SK-N-SH treated with all-trans-retinoic acid at 6 μM for 48 hours (cell line): ENCODE data around the gene UBQLN3.

Source experiments
- ARNTL ChIP-seq: fragments of 450-650 bp; formaldehyde crosslinking; IDR thresholded peaks from 2 replicates; pipeline ENCODE4 v1.5.0; 2020; ENCODE audit warnings: low read depth, mild to moderate bottlenecking, moderate library complexity, borderline replicate concordance
- BACH2 ChIP-seq: fragments of 250-450 bp; sonication (Bioruptor Pico); IDR thresholded peaks from 2 replicates; pipeline ENCODE4 v1.9.0; 2021; ENCODE audit warnings: mild to moderate bottlenecking, borderline replicate concordance
- CREB5 ChIP-seq: fragments of 250-450 bp; sonication (Bioruptor Pico); IDR thresholded peaks from 2 replicates; pipeline ENCODE4 v1.5.1; 2020; ENCODE audit warnings: low read depth, mild to moderate bottlenecking, moderate library complexity
- CSRNP3 ChIP-seq: fragments of 250-450 bp; sonication (Bioruptor Pico); IDR thresholded peaks from 2 replicates; pipeline ENCODE4 v1.5.1; 2021; ENCODE audit warnings: mild to moderate bottlenecking, moderate library complexity
- ESRRG ChIP-seq: fragments of 250-450 bp; sonication (Bioruptor Pico); IDR thresholded peaks from 2 replicates; pipeline ENCODE4 v1.6.1; 2021; ENCODE audit warnings: mild to moderate bottlenecking
- OSR1 ChIP-seq: fragments of 250-450 bp; sonication (Bioruptor Pico); IDR thresholded peaks from 2 replicates; pipeline ENCODE4 v1.8.0; 2022; ENCODE audit warnings: moderate library complexity, mild to moderate bottlenecking, inconsistent platforms
- PATZ1 ChIP-seq: fragments of 250-450 bp; sonication (Bioruptor Pico); IDR thresholded peaks from 2 replicates; pipeline ENCODE4 v1.8.0; 2020; ENCODE audit warnings: mild to moderate bottlenecking, moderate library complexity, borderline replicate concordance
- POU6F1 ChIP-seq: fragments of 250-450 bp; sonication (Bioruptor Pico); IDR thresholded peaks from 2 replicates; pipeline ENCODE4 v1.8.0; 2021; ENCODE audit warnings: low read depth, mild to moderate bottlenecking, moderate library complexity, borderline replicate concordance
- RARB ChIP-seq: fragments of 250-450 bp; sonication (Bioruptor Pico); IDR thresholded peaks from 2 replicates; pipeline ENCODE4 v1.8.0; 2021; ENCODE audit warnings: mild to moderate bottlenecking, moderate library complexity
- TCF4 ChIP-seq: fragments of 250-450 bp; sonication (Bioruptor Pico); IDR thresholded peaks from 2 replicates; pipeline ENCODE4 v1.8.0; 2021; ENCODE audit warnings: mild to moderate bottlenecking, moderate library complexity, borderline replicate concordance
- TOX ChIP-seq: fragments of 250-450 bp; sonication (Bioruptor Pico); IDR thresholded peaks from 2 replicates; pipeline ENCODE4 v1.8.0; 2021; ENCODE audit warnings: mild to moderate bottlenecking, moderate library complexity, borderline replicate concordance
- TSHZ2 ChIP-seq: fragments of 250-450 bp; sonication (Bioruptor Pico); IDR thresholded peaks from 2 replicates; pipeline ENCODE4 v1.5.0; 2020; ENCODE audit warnings: mild to moderate bottlenecking, moderate library complexity
- ZNF565 ChIP-seq: fragments of 450-650 bp; formaldehyde crosslinking; conservative IDR thresholded peaks from 2 replicates; pipeline ENCODE4 v1.5.0; 2020; ENCODE audit warnings: low read depth, mild to moderate bottlenecking, moderate library complexity
- ZNF8 ChIP-seq: fragments of 450-650 bp; formaldehyde crosslinking; IDR thresholded peaks from 2 replicates; pipeline ENCODE4 v1.5.0; 2020; ENCODE audit warnings: mild to moderate bottlenecking, moderate library complexity

- TF ChIP-seq CSRNP3 (CRISPR knock-in tag) = no peak
- TF ChIP-seq OSR1 (CRISPR knock-in tag) = no peak
- no peak for TF ChIP-seq ARNTL (CRISPR knock-in tag)
- TF ChIP-seq TOX = no peak
- no peak for TF ChIP-seq TCF4
- no peak for TF ChIP-seq ZNF8 (CRISPR knock-in tag)
- no peak for TF ChIP-seq TSHZ2 (CRISPR knock-in tag)
- TF ChIP-seq ZNF565 (CRISPR knock-in tag) = no peak
- no peak for TF ChIP-seq BACH2 (CRISPR knock-in tag)
- TF ChIP-seq ESRRG (CRISPR knock-in tag) = no peak
- TF ChIP-seq CREB5 = no peak
- TF ChIP-seq POU6F1 (CRISPR knock-in tag) = no peak
- TF ChIP-seq RARB = no peak
- no peak for TF ChIP-seq PATZ1 (CRISPR knock-in tag)
Observed at GRCh38 chr11:5547982-5548381, 38.2 kb upstream of the UBQLN3 start.
